ENCODE measurements around the gene TMEM238L.

The TMEM238L gene

DNA sequence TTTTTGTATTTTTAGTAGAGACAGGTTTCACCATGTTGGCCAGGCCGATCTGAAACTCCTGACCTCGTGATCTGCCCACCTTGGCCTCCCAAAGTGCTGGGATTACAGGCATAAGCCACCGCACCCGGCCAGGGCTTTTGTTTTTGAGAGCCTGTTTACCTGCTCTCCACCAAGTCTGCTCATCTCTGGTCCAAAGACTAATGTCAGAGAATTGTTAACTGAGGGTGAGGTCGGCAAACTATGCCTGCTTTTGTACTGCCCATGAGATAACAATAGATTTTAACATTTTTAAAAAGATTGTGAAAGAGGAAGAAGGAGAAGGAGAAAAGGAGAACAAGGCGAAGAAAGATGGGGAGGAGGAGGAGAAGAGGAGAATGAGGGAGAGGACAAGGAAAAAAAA is 26.0 kb downstream of the TMEM238L start:
- no peak overlapping the region for H3K4me3 ChIP-seq (ENCODE audit: low read length)
- no peak for DNase-seq (ENCODE audit: low read depth, low spot score)

DNA sequence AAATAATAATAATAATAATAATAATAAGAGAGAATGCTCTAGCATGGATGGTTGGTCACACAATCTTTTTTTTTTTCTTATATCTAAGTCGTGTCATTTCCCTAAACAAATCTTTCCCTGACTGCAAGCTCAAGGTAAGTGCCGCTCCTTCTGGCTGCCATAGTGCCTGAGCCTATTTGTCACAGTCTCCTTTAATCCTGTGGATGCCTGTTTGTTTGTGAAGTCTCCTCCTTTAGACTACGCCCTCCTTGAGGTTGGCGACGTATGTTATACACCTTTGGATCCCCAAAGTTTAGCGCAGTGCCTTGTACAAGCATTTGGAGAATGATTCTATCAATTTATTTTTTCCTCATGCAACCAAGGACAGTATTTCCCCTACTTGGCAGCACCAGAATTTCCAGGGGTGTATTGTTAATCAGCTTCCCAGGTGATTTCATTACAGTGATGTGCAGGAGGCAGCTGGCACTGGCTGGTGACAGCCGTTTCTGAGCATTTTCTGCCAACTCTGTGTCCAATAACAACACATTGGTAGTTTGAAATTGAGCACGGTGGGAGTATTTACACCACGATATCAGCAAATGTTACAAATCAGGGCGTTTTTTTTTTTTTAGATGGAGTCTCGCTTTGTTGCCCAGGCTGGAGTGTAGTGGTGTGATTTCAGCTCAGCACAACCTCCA is 26.6 kb downstream of the TMEM238L start:
- H3K4me3 ChIP-seq (ENCODE audit: low read length): no peak overlapping the region
- no peak for DNase-seq (ENCODE audit: low read depth, low spot score)

- no peak overlapping the region for H3K4me3 ChIP-seq (ENCODE audit: low read length)
Observed at GRCh38 chr17:10776381-10776780, 27.5 kb downstream of the TMEM238L start.

DNA sequence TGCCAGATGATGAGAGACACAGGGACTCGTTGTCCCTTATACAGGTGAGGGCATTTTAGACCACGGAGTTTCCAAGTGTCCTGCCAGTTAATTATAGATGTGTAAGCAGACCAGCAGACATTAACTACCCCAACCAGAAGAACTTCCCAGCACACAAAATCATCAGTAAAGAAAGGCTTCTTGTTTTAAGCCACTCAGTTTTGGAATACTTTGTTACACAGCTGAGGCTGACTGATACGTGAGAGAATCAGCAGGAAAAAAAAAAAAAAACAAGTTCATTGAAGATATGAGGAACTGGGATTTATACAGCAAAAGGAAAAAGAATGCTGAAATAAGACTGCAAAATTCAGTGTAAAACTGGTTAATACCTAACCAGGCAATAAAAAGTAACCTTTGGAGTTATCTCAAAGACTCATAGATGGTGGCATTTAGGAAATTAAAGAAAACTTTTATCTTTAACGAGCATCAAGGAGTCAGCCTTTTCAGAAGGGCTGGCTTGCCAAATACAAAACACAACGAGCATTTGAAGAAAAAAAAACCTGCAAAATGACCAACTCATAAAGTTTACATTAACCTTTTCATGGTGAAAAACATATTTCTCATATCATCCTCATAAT is 28.1 kb downstream of the TMEM238L start:
- H3K4me3 ChIP-seq (ENCODE audit: low read length): no peak overlapping the region
- DNase-seq (ENCODE audit: low read depth, low spot score): no peak

More at GRCh38 chr17:10776381-10776780, 27.5 kb downstream of the TMEM238L start:
- no peak for DNase-seq (ENCODE audit: low read depth, low spot score)

GRCh38 chr17:10775058-10775457 is 28.8 kb downstream of the TMEM238L start:
- DNase-seq (ENCODE audit: low read depth, low spot score): no peak
- H3K4me3 ChIP-seq (ENCODE audit: low read length): no peak overlapping the region

- no peak for DNase-seq (ENCODE audit: low read depth, low spot score)
- H3K4me3 ChIP-seq (ENCODE audit: low read length): no peak overlapping the region
Observed at GRCh38 chr17:10773391-10773790, 30.5 kb downstream of the TMEM238L start.

DNA sequence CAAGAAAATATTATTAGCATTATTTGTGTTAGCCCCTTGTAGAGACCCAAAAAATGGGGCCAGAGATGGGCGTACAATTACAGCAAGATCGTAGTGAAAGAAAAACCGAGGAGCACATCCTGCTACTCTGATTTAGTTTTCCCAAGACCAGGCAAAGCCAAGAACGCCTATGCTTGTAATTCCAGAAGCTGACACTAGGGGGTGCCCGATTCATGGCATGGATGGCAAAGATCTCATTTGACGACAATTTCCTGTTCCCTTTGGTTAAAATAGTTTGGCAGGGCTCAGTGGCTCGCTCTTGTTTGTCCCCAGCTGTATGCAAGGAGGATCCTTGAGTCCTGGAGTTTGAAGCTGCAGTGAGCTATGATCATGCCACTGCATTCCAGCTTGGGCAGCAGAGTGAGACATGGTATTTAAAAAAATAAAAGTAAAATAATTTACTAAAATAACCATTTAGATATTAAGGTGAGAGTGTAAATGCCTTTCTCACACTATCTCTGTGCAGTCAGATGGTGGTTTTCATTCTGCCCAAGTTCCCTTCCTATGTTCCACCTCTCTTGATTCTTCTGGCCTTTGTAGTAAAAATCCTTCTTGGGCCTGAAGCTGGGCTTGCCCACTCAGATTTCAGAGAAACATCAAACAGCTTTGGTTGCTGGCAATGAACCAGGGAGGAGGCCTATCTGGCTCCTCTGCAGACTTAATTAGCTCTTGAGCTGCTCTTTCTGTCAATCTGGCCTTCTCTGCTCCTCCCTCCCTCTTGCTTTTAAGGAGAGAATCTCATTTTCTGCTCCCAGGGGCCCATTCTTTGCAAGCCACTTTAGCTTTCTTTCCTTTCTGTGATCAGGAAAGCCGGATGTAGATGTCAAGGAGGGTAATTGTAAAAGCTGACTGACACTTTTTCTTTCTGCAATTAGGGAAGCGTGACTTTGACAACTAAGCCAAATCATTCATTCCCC is 31.2 kb downstream of the TMEM238L start:
- DNase-seq (ENCODE audit: low read depth, low spot score): peak; percentile 15
- H3K4me3 ChIP-seq (ENCODE audit: low read length): no peak overlapping the region

- DNase-seq (ENCODE audit: low read depth, low spot score): no peak
- H3K4me3 ChIP-seq (ENCODE audit: low read length): no peak overlapping the region
Observed at GRCh38 chr17:10771148-10771547, 32.8 kb downstream of the TMEM238L start.

DNA sequence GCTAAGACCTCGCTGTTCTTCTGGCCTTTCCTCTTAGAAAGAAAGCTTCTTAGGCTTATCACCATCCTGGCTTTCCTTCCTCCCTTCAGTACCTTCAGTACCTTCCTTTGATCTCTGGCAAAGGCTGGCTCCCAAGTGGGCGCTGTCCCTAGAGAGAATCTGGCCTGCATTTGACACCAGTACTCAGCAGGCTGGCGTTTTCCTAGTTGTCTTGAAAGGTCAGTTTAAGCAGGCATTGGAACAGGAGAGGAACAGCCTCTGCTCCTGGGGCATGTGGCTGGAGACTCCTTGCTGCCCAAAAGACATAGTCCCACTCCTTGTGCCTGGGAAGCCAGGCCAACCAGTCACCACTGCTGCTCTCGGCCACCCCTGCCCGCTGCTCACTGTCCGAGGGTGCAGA is 34.1 kb downstream of the TMEM238L start:
- H3K4me3 ChIP-seq (ENCODE audit: low read length): no peak overlapping the region
- no peak for DNase-seq (ENCODE audit: low read depth, low spot score)

DNA sequence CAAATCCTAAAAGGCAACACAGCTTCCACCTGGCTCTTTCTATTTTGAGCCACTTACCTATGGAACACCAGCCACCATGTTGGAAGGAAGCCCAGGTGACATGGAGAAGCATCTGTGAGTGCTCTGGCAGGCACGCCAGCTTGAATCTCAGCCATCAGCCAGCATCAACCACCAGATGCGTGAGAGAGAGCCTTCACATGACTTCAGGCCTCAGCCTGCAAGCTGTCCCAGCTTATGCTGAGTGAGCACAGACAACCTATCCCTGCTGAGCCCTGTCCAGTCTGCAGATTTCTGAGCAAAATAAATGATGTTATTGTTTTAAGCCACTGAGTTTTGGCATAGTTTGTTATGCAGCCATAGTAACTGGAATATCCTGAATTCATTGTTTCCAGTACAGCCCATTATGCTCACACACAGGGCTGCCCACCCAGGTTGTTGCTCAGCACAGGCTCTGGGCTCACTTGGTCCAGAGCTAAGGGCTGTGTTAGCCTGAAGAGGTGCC is 35.1 kb downstream of the TMEM238L start:
- no peak overlapping the region for H3K4me3 ChIP-seq (ENCODE audit: low read length)
- DNase-seq (ENCODE audit: low read depth, low spot score): no peak

DNA sequence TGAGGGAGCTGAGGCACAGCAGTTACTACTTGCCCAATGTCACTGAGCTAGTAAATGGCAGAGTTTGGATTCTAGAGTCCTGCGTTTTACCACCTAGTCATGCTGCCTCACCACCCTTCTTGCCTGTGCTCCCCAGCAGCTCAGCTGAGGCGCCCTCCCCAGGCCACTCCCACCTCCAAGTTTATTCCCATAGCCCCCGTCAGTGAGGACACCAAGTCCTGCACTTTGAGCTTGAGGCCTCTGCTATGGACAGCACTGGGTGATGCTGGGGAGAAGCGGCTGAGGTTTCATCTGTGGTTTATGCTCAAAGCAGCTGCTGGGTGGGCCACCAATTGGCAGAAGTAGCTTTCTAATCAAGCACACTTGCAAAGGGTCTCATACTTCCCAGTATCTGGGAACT is 36.7 kb downstream of the TMEM238L start:
- no peak for DNase-seq (ENCODE audit: low read depth, low spot score)
- H3K4me3 ChIP-seq (ENCODE audit: low read length): no peak overlapping the region

DNA sequence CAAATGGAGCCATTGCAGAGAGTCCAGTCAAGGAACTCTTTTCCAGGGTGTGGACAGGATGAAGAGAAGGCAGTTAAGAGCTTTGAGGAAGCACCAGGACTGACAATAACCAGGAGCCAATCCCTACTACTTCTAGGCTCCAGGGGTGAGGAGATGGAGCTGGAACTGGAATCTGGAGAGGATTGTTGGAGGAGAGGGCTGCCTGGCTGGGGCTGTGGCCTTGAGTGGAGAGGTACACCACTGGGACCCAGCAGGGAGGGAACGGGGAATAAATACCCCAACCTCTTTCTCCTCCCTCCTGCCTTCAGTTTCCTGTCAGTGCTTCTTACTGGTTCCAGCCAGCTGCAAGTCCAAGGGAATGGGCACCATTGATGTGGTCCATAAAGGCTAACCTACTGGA is 41.9 kb downstream of the TMEM238L start:
- H3K4me3 ChIP-seq (ENCODE audit: low read length): no peak overlapping the region
- DNase-seq (ENCODE audit: low read depth, low spot score): no peak

DNA sequence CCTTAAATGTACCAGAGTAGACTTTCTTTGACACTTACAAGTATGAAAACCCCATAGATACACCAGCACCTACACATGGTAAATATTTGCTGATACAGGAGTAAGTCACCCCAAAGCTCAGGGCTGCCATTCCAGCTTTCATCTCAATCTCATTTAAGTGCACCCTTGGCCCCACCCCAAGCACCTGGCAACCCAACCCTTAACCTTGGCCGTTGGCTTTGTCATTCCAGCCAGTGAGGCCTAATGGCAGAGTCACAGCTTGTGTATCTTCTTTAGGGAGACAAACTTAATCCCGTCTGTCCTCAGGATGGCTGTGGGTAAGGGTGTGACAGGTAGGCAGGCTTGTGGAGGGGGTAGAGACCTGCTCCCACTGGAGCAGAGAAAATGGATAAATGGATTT is 42.6 kb downstream of the TMEM238L start:
- no peak for DNase-seq (ENCODE audit: low read depth, low spot score)
- no peak overlapping the region for H3K4me3 ChIP-seq (ENCODE audit: low read length)

- DNase-seq (ENCODE audit: low read depth, low spot score): no peak
- no peak overlapping the region for H3K4me3 ChIP-seq (ENCODE audit: low read length)
Observed at GRCh38 chr17:10758062-10758461, 45.8 kb downstream of the TMEM238L start.

- no peak for DNase-seq (ENCODE audit: low read depth, low spot score)
- no peak overlapping the region for H3K4me3 ChIP-seq (ENCODE audit: low read length)
Observed at GRCh38 chr17:10757647-10758046, 46.3 kb downstream of the TMEM238L start.

- DNase-seq (ENCODE audit: low read depth, low spot score): no peak
- H3K4me3 ChIP-seq (ENCODE audit: low read length): no peak overlapping the region
Observed at GRCh38 chr17:10757067-10757466, 46.8 kb downstream of the TMEM238L start.

DNA sequence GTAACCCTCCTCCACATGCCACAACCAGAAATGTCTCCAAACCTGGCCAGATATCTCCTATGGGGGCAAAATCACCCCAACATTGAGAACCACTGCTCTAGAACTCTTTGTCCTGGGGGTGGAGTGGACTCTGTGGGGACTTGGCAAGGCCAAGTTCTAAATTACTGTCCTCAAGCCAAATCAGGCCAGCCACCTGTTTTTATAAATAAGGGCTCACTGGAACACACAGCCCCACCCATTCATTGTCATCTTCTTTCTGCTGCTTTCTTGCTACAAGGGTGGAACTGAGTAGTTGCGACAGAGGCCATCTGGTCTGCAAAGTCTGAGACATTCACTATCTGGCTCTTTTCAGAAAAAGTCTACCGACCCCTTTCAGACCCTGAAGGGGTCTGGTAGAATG is 47.3 kb downstream of the TMEM238L start:
- DNase-seq (ENCODE audit: low read depth, low spot score): no peak
- H3K4me3 ChIP-seq (ENCODE audit: low read length): no peak overlapping the region

DNA sequence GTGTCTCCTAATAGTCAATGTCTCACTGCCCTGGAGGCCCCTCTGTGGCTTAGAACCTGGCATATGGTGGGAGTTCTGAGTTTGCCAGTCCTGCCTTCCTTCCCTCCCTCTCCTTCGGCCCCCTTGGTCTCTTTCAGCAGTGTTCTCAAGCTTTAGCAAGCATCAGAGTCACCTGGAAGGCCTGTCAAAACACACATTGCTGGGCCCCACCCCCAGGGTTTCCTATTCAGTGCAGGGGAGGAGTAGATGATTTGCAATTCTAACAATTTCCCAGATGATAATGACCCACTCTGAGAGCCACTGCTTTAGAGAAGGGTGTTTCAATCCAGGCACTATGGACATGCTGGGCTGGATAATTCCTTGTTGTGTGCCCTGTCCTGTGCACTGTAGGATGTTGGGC is 47.7 kb downstream of the TMEM238L start:
- H3K4me3 ChIP-seq (ENCODE audit: low read length): no peak overlapping the region
- DNase-seq (ENCODE audit: low read depth, low spot score): no peak

- no peak overlapping the region for H3K4me3 ChIP-seq (ENCODE audit: low read length)
- no peak for DNase-seq (ENCODE audit: low read depth, low spot score)
Observed at GRCh38 chr17:10755592-10756127, 48.2 kb downstream of the TMEM238L start.

All from Jurkat, Clone E6-1 (cell line).